T47D (cell line): ENCODE measurements around the gene FRS3.

ENCODE experiments used
- DNase-seq, 2 experiments: peaks; one replicate each; pipeline versions ENCODE4 v3.0.0 to v3.0.0-alpha.2; 2011 to 2012; ENCODE audit warnings: low read depth in 1 of 2, low spot score in 1 of 2
- JUND ChIP-seq: IDR thresholded peaks from 2 replicates; pipeline ENCODE4 v1.6.1; 2012; ENCODE audit warnings: low read depth
- in situ Hi-C: cut with HindIII; loops from 2 replicates; pipeline ENCODE4 v1.10.0; 2016; ENCODE audit warnings: low sequenced_read_pairs, low pct_unique_long_range_greater_than_20kb

Gene FRS3

GRCh38 chr6:41759106-41759904 lies 20.4 kb downstream of the FRS3 start:
- no peak for DNase-seq
- in situ Hi-C loops = no loop called here
- TF ChIP-seq JUND = no peak

- in situ Hi-C loops = no loop called here
- no peak for TF ChIP-seq JUND
Measured at GRCh38 chr6:41758641-41759035, 21.1 kb downstream of the FRS3 start.

GRCh38 chr6:41757931-41758640 lies 21.6 kb downstream of the FRS3 start:
- no peak for TF ChIP-seq JUND
- in situ Hi-C loops = no loop called here
- DNase-seq = no peak

More at GRCh38 chr6:41758641-41759035, 21.1 kb downstream of the FRS3 start:
- no peak for DNase-seq

- in situ Hi-C loops = no loop called here
- DNase-seq = no peak
- TF ChIP-seq JUND = no peak
Measured at GRCh38 chr6:41757271-41757670, 22.4 kb downstream of the FRS3 start.

GRCh38 chr6:41756354-41756753 lies 23.3 kb downstream of the FRS3 start:
- in situ Hi-C loops = no loop called here
- no peak for TF ChIP-seq JUND

GRCh38 chr6:41755895-41756294 lies 23.8 kb downstream of the FRS3 start:
- in situ Hi-C loops = no loop called here
- no peak for TF ChIP-seq JUND
- DNase-seq = no peak

More at GRCh38 chr6:41756354-41756753, 23.3 kb downstream of the FRS3 start:
- no peak for DNase-seq

- no peak for TF ChIP-seq JUND
- in situ Hi-C loops = no loop called here
- DNase-seq = no peak
Measured at GRCh38 chr6:41750374-41750773, 29.3 kb downstream of the FRS3 start.

GRCh38 chr6:41748542-41748941 lies 31.2 kb downstream of the FRS3 start:
- TF ChIP-seq JUND = no peak
- in situ Hi-C loops = no loop called here
- no peak for DNase-seq

- no peak for TF ChIP-seq JUND
- in situ Hi-C loops = no loop called here
- no peak for DNase-seq
Measured at GRCh38 chr6:41748102-41748477, 31.6 kb downstream of the FRS3 start.

- in situ Hi-C loops = no loop called here
- TF ChIP-seq JUND = no peak; the same call in 1 of the 2 replicates
- peak; percentile 35 to 85 for DNase-seq
Measured at GRCh38 chr6:41747256-41748101, 32.2 kb downstream of the FRS3 start, which contains the start of gene PGC. TSS of gene PGC (minus strand) at chr6:41747397. CDS start at chr6:41747334, 63 bp downstream.

GRCh38 chr6:41746107-41746506 lies 33.6 kb downstream of the FRS3 start:
- no peak for TF ChIP-seq JUND
- no peak for DNase-seq
- in situ Hi-C loops = no loop called here

- DNase-seq = no peak
- no peak for TF ChIP-seq JUND
- in situ Hi-C loops = no loop called here
Measured at GRCh38 chr6:41744236-41744787, 35.4 kb downstream of the FRS3 start.
